Measurements from ENCODE around the gene RHOD.

Gene RHOD

GRCh38 chr11:67024966-67025365 is 31.7 kb upstream of the RHOD start:
- H4K20me1 ChIP-seq (ENCODE audit: insufficient read depth, low read length) = no peaks in the 10 kb centered on the region
- no peak overlapping the region for H3K9ac ChIP-seq (ENCODE audit: low read length)
- peak overlapping the region; percentile 33; the same call in 1 of the 2 replicates for H3K4me2 ChIP-seq (ENCODE audit: low read depth, low read length)

GRCh38 chr11:67025750-67026149 is 30.9 kb upstream of the RHOD start:
- peaks cover 17% of the 10 kb centered on the region for H3K4me1 ChIP-seq (ENCODE audit: low read length)

More at GRCh38 chr11:67024966-67025365, 31.7 kb upstream of the RHOD start:
- DNase-seq = no peak
- no peaks in the 10 kb centered on the region for H3F3A ChIP-seq (ENCODE audit: insufficient read depth, low read length)
- no peaks in the 10 kb centered on the region for H3K9me3 ChIP-seq (replicated peaks; ENCODE audit: insufficient read depth, low read length)
- H3K27me3 ChIP-seq (replicated peaks; ENCODE audit: insufficient read depth, low read length) = peaks cover 69% of the 10 kb centered on the region
- H3K27ac ChIP-seq (ENCODE audit: low read length) = no peak overlapping the region
- no peak overlapping the region for H3K4me3 ChIP-seq (ENCODE audit: low read length)
- no peak overlapping the region for H2AFZ ChIP-seq (ENCODE audit: low read length)
- H3K9me2 ChIP-seq (replicated peaks; ENCODE audit: insufficient read depth, low read length) = no peaks in the 10 kb centered on the region
- no peaks in the 10 kb centered on the region for H3K79me2 ChIP-seq (ENCODE audit: low read length)
- H3K36me3 ChIP-seq (replicated peaks; ENCODE audit: insufficient read depth, low read length) = no peaks in the 10 kb centered on the region
- H3K4me1 ChIP-seq (ENCODE audit: low read length) = peaks cover 17% of the 10 kb centered on the region
- TF ChIP-seq EZH2phosphoT487 (IDR thresholded peaks at IDR 0.05; ENCODE audit: low read length) (no peak), EZH2 (optimal IDR thresholded peaks at IDR 0.05; ENCODE audit: low read depth, low read length) (no peak), CTCF (IDR thresholded peaks at IDR 0.05; ENCODE audit: low read length) (no peak)

GRCh38 chr11:67026941-67027340 is 29.7 kb upstream of the RHOD start:
- H4K20me1 ChIP-seq (ENCODE audit: insufficient read depth, low read length) = no peaks in the 10 kb centered on the region
- H3K9ac ChIP-seq (ENCODE audit: low read length) = no peak overlapping the region
- no peak for DNase-seq
- no peak overlapping the region for H2AFZ ChIP-seq (ENCODE audit: low read length)
- H3K27me3 ChIP-seq (replicated peaks; ENCODE audit: insufficient read depth, low read length) = peaks cover 63% of the 10 kb centered on the region
- H3K4me2 ChIP-seq (ENCODE audit: low read depth, low read length) = no peak overlapping the region
- H3K9me3 ChIP-seq (replicated peaks; ENCODE audit: insufficient read depth, low read length) = no peaks in the 10 kb centered on the region
- no peaks in the 10 kb centered on the region for H3K9me2 ChIP-seq (replicated peaks; ENCODE audit: insufficient read depth, low read length)
- no peak overlapping the region for H3K4me3 ChIP-seq (ENCODE audit: low read length)
- H3K79me2 ChIP-seq (ENCODE audit: low read length) = no peaks in the 10 kb centered on the region
- H3K36me3 ChIP-seq (replicated peaks; ENCODE audit: insufficient read depth, low read length) = no peaks in the 10 kb centered on the region
- peaks cover 17% of the 10 kb centered on the region for H3K4me1 ChIP-seq (ENCODE audit: low read length)
- TF ChIP-seq CTCF (IDR thresholded peaks at IDR 0.05; ENCODE audit: low read length) (no peak), EZH2phosphoT487 (IDR thresholded peaks at IDR 0.05; ENCODE audit: low read length) (no peak), EZH2 (optimal IDR thresholded peaks at IDR 0.05; ENCODE audit: low read depth, low read length) (no peak)
- H3K27ac ChIP-seq (ENCODE audit: low read length) = no peak overlapping the region
- H3F3A ChIP-seq (ENCODE audit: insufficient read depth, low read length) = no peaks in the 10 kb centered on the region

More at GRCh38 chr11:67025750-67026149, 30.9 kb upstream of the RHOD start:
- Histone ChIP-seq H3K79me2 (ENCODE audit: low read length) (no peaks in the 10 kb centered on the region), H3K27me3 (replicated peaks; ENCODE audit: insufficient read depth, low read length) (peaks cover 65% of the 10 kb centered on the region), H4K20me1 (ENCODE audit: insufficient read depth, low read length) (no peaks in the 10 kb centered on the region), H3K9me2 (replicated peaks; ENCODE audit: insufficient read depth, low read length) (no peaks in the 10 kb centered on the region), H3F3A (ENCODE audit: insufficient read depth, low read length) (no peaks in the 10 kb centered on the region), H3K9me3 (replicated peaks; ENCODE audit: insufficient read depth, low read length) (no peaks in the 10 kb centered on the region), H3K4me2 (ENCODE audit: low read depth, low read length) (no peak overlapping the region), H3K4me3 (ENCODE audit: low read length) (no peak overlapping the region), H3K36me3 (replicated peaks; ENCODE audit: insufficient read depth, low read length) (no peaks in the 10 kb centered on the region), H3K9ac (ENCODE audit: low read length) (no peak overlapping the region), H3K27ac (ENCODE audit: low read length) (no peak overlapping the region), H2AFZ (ENCODE audit: low read length) (no peak overlapping the region)
- DNase-seq = no peak
- TF ChIP-seq EZH2phosphoT487 (IDR thresholded peaks at IDR 0.05; ENCODE audit: low read length) = no peak
- TF ChIP-seq CTCF (IDR thresholded peaks at IDR 0.05; ENCODE audit: low read length) = no peak
- no peak for TF ChIP-seq EZH2 (optimal IDR thresholded peaks at IDR 0.05; ENCODE audit: low read depth, low read length)
